Psoas muscle (tissue), 8 donors: ENCODE data around the gene NSG2. TPM values are rescaled to one million over a fixed set of nuclear protein-coding genes. Genes with fewer than 3 reads are reported as not detected.

Experiments
- ATAC-seq, 4 donors: fragments of 200-7000 bp; cut with Tn5 transposase; one replicate each; pipeline ENCODE4 v1.9.1; 2020; ENCODE audit warnings: moderate library complexity in 3 of 4, mild to moderate bottlenecking in 2 of 4
- DNase-seq, 2 donors: peaks; one replicate each; pipeline ENCODE4 v3.0.0-alpha.2; 2020
- H3K27ac ChIP-seq: fragments of 200-600 bp; one replicate; pipeline ENCODE4 v1.8.0; 2022
- H3K27me3 ChIP-seq, 3 donors: fragments of 200-600 bp in 1 of 3; one replicate each; pipeline versions ENCODE4 v1.6.1 to v1.8.0; 2013 to 2022; ENCODE audit warnings: low read length in 2 of 3, mild to moderate bottlenecking in 2 of 3, moderate library complexity in 1 of 3; ENCODE audit not compliant: insufficient read depth in 3 of 3
- H3K36me3 ChIP-seq, 2 donors: fragments of 200-600 bp in 1 of 2; one replicate each; pipeline versions ENCODE4 v1.6.1 to v1.8.0; 2013 to 2022; ENCODE audit warnings: low read depth in 1 of 2, mild to moderate bottlenecking in 1 of 2, moderate library complexity in 1 of 2; ENCODE audit not compliant: insufficient read depth in 1 of 2
- H3K4me1 ChIP-seq: fragments of 200-600 bp; one replicate; pipeline ENCODE4 v1.8.0; 2022
- H3K4me3 ChIP-seq: fragments of 200-600 bp; one replicate; pipeline ENCODE4 v1.8.0; 2022; ENCODE audit warnings: mild to moderate bottlenecking
- H3K9me3 ChIP-seq: fragments of 200-600 bp; one replicate; pipeline ENCODE4 v1.8.0; 2022
- WGBS, 3 donors: extraction: QIAGEN DNeasy Blood & Tissue Kit; methylation state at CpG; one replicate each; pipeline versions ENCODE4 v1.1.6 to v1.1.7; 2013; 5-methylcytosine and 5-hydroxymethylcytosine counted together
- intact Hi-C, 2 donors: fragments of 100-400 bp; cut with DNase I; formaldehyde crosslinking; loops; one replicate each; pipeline versions ENCODE4 v1.11.0 to v1.14.2; 2022
- polyA plus RNA-seq, 3 donors: library from polyadenylated mRNA; stranded (reverse); fragments of 200-250 nt; gene quantifications; one replicate each; pipeline ENCODE4 v1.2.3, GENCODE V29; 2013
- total RNA-seq, 4 donors: library from RNA; stranded (reverse); fragmentation: NEBNext Ultra II Directional in 2 of 4; extraction: Animal tissue kit (Norgen Biotek cat#: 25700) in 2 of 4; gene quantifications; one replicate each; pipeline versions ENCODE4 v1.2.1 to v1.2.4, GENCODE V29; 2021 to 2023
- TF ChIP-seq, protein P1 (sequence below): fragments of 200-600 bp; IDR thresholded peaks from one replicate; pipeline ENCODE4 v1.8.0; 2022; ENCODE audit warnings: antibody characterized with exemption
- donor health status: healthy with polysubstance abuse.
- donor health status: DM: no; HTN: no; CAD: no; lungs with moderate emphysema.
- donor health status: Bipolar disorder and iron deficiency.
- donor health status: healthy.
- donor health status: DM: yes; HTN: yes; CAD: no.
- donor health status: DM: no; HTN: no; CAD: no.
- donor health status: DM: no; HTN: no; CAD: no.
- donor health status: DM: yes; HTN: yes; CAD: no.

Gene NSG2
- total and polyA plus RNA-seq, 7 donors: 0.07 to 2.1 (median 0.33) TPM; not detected in 3

DNA sequence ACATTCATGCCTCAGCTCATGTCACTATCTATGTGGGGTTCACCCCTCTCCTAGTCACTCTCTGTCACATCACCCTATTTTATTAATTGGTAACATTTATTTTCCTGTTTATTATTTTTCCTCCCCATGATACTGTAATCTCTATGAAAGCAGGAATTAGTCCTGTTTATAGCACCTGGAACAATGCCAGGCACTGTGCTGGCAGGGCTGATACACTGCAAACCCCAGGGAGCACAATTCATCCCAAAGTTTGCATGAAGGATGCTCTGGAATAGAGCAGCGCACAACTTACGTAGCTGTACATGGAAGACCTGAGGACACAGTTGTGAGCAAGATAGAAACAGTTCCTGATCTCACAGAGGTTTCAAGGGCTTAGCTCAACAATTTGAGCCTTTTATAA is 103.2 kb downstream of the NSG2 start:
- WGBS, 3 donors: 47 to 56% (median 54%) methylated on average over 2 of the region's 2 CpGs
- Histone ChIP-seq H3K4me3 (no peak overlapping the region), H3K4me1 (no peaks in the 10 kb centered on the region), H3K9me3 (no peaks in the 10 kb centered on the region), H3K36me3 (no peaks in the 10 kb centered on the region), H3K27me3 (peaks cover 0 to 6% (median 0%) of the 10 kb centered on the region in 3 donors), H3K27ac (no peak overlapping the region)
- DNase-seq: no peak
- TF ChIP-seq, protein P1, sequence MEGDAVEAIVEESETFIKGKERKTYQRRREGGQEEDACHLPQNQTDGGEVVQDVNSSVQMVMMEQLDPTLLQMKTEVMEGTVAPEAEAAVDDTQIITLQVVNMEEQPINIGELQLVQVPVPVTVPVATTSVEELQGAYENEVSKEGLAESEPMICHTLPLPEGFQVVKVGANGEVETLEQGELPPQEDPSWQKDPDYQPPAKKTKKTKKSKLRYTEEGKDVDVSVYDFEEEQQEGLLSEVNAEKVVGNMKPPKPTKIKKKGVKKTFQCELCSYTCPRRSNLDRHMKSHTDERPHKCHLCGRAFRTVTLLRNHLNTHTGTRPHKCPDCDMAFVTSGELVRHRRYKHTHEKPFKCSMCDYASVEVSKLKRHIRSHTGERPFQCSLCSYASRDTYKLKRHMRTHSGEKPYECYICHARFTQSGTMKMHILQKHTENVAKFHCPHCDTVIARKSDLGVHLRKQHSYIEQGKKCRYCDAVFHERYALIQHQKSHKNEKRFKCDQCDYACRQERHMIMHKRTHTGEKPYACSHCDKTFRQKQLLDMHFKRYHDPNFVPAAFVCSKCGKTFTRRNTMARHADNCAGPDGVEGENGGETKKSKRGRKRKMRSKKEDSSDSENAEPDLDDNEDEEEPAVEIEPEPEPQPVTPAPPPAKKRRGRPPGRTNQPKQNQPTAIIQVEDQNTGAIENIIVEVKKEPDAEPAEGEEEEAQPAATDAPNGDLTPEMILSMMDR: no peak
- intact Hi-C loops: no loop called here
- ATAC-seq: no peak

DNA sequence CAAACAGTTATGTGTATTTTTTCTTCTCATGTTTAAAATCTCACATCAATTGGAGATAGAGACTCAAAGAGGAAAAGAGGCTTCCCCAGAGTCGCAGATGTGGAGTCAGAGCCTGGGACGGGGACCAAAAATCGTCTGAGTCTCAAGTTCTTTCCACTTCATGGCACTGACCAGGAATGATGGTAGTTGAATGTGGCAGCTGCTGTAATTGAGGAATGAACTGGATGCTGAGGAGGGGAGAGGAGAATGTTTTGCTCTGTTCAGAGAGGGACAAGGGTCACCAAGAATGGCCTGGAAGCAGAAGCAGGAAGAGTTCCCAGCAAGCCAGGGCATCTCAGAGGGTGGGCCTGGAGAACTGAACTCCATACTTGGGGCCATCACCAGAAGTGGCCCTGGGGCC is 103.9 kb downstream of the NSG2 start:
- Histone ChIP-seq H3K27me3 (peaks cover 0 to 6% (median 0%) of the 10 kb centered on the region in 3 donors), H3K36me3 (no peaks in the 10 kb centered on the region), H3K27ac (no peak overlapping the region), H3K4me3 (no peak overlapping the region), H3K4me1 (no peaks in the 10 kb centered on the region), H3K9me3 (no peaks in the 10 kb centered on the region)
- WGBS, 3 donors: 25 to 36% (median 34%) methylated on average over 3 of the region's 3 CpGs
- intact Hi-C loops: no loop called here
- DNase-seq (no peak), ATAC-seq (no peak)
- TF ChIP-seq, protein P1: no peak

DNA sequence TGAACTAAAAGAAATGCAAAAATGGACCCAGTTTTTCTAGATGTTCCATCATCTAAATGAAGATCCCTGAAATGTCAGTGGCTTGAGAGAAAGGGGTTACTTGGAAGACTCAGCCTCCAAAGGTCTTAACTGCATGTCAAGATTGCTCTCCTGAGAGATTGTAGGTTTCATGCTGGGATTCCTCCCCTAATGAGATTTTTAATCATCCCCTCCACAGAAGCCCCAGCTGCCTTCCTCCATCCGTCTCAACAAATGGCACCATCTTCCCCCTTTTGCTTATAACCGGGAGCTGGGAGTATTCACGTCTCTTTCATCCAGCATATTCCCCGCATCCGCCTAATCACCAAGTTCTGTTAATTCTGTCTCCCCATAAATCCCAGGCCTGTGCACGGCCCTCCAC is 104.5 kb downstream of the NSG2 start:
- no peaks in the 10 kb centered on the region for H3K9me3 ChIP-seq
- H3K27ac ChIP-seq: no peak overlapping the region
- intact Hi-C loops: no loop called here
- H3K36me3 ChIP-seq: no peaks in the 10 kb centered on the region
- no peaks in the 10 kb centered on the region for H3K4me1 ChIP-seq
- peaks cover 0 to 10% (median 0%) of the 10 kb centered on the region in 3 donors for H3K27me3 ChIP-seq
- TF ChIP-seq, protein P1: no peak
- WGBS, 3 donors: 78 to 85% (median 82%) methylated on average over 6 of the region's 6 CpGs
- H3K4me3 ChIP-seq: no peak overlapping the region
- DNase-seq (no peak), ATAC-seq (no peak)

- no peak overlapping the region for H3K27ac ChIP-seq
- WGBS, 3 donors: 19 to 35% (median 21%) methylated on average over 3 of the region's 3 CpGs
- TF ChIP-seq, protein P1: no peak
- H3K27me3 ChIP-seq: peaks cover 0 to 10% (median 0%) of the 10 kb centered on the region in 3 donors
- H3K9me3 ChIP-seq: no peaks in the 10 kb centered on the region
- intact Hi-C loops: no loop called here
- DNase-seq: no peak
- no peaks in the 10 kb centered on the region for H3K36me3 ChIP-seq
- no peak for ATAC-seq
- no peak overlapping the region for H3K4me3 ChIP-seq
- H3K4me1 ChIP-seq: no peaks in the 10 kb centered on the region
Observed at GRCh38 chr5:174151599-174152181, 106.2 kb downstream of the NSG2 start.

- Histone ChIP-seq H3K9me3 (no peaks in the 10 kb centered on the region), H3K36me3 (no peaks in the 10 kb centered on the region), H3K4me1 (no peaks in the 10 kb centered on the region), H3K27me3 (peaks cover 0 to 10% (median 2%) of the 10 kb centered on the region in 3 donors), H3K4me3 (no peak overlapping the region), H3K27ac (no peak overlapping the region)
- WGBS, 3 donors: 48 to 71% (median 65%) methylated on average over 1 of the region's 1 CpG
- DNase-seq (no peak), ATAC-seq (no peak)
- intact Hi-C loops: no loop called here
- TF ChIP-seq, protein P1: no peak
Observed at GRCh38 chr5:174154559-174154958, 109.1 kb downstream of the NSG2 start.
